Left renal pelvis (tissue), 4 donors: Measurements from ENCODE around the gene POLR2E. TPM values are rescaled to one million over a fixed set of nuclear protein-coding genes. Genes with fewer than 3 reads are reported as not detected.

Experiments
- DNase-seq, 4 donors: peaks; one replicate each; pipeline ENCODE4 v3.0.0-alpha.2; 2013; ENCODE audit warnings: low read depth in 4 of 4, low spot score in 3 of 4
- polyA plus RNA-seq, 4 donors: library from polyadenylated mRNA; unstranded; fragments of 120-200 nt; gene quantifications; one replicate each; pipeline ENCODE4 v1.2.1, GENCODE V29; 2013; ENCODE audit not compliant: insufficient read length in 4 of 4

POLR2E gene
- polyA plus RNA-seq, 4 donors, result 106 to 154 (median 145) TPM

DNA sequence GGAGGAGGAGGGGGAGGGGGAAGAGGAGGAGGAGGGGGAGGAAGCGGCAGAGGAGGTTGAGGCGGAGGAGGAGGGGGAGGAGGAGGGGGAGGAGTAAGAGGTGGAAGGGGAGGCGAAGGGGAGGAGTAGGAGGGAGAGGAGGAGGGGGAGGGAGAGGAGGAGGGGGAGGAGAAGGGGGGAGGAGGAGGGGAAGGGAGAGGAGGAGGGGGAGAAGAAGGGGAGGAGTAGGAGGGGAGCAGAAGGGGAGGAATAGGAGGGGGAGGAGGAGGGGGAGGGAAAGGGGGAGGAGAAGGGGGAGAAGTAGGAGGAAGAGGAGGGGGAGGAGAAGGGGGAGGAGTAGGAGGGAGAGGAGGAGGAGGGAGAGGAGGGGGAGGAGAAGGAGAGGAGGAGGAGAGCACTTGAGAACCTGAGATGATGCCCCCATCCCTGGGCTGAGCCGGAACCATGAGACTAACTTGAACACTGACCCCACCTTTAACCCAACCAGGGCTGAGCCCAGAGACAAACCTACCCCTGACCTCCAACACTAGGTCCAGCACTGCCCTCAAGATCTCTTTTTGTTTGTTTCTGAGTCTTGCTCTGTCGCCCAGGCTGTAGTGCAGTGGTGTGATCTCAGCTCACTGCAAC, 42.7 kb downstream of the POLR2E start:
- no peak for DNase-seq

DNA sequence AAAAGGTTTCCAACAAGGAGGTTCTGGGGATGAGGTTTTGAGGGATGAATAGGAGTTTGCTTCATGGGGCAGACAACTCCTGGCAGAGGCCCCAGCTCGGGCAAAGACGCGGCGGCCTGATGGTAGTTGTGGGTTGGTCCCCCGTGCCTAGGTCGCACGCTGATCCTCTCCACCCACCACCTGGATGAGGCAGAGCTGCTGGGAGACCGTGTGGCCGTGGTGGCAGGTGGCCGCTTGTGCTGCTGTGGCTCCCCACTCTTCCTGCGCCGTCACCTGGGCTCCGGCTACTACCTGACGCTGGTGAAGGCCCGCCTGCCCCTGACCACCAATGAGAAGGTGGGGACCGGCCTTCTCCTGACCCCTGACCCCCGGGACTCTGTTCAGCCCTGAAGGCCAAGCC, 43.4 kb downstream of the POLR2E start:
- no peak for DNase-seq

DNA sequence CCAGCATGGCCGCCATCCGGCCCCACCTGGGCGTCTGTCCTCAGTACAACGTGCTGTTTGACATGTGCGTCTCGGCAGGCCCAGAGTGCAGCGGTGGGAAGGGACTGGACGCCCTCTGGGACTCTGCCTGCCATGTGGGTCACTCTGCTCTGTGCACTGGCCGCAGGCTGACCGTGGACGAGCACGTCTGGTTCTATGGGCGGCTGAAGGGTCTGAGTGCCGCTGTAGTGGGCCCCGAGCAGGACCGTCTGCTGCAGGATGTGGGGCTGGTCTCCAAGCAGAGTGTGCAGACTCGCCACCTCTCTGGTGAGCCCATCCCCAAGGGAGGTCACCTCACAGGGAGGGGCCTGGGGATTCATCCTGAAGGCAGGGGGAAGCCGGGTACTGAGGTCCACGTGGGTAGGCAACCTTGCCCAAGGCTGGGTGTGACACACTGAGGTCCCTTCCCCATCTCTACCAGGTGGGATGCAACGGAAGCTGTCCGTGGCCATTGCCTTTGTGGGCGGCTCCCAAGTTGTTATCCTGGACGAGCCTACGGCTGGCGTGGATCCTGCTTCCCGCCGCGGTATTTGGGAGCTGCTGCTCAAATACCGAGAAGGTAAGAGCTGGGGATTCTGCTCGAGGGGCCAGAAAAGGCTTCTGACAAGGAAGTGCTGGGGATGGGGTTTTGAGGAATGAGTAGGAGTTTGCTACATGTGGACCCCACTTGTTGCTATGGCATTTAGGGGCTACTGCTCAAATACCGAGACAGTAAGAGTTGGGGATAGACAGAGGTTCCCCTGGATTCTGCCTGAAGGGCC, 44.0 kb downstream of the POLR2E start:
- no peak for DNase-seq

DNA sequence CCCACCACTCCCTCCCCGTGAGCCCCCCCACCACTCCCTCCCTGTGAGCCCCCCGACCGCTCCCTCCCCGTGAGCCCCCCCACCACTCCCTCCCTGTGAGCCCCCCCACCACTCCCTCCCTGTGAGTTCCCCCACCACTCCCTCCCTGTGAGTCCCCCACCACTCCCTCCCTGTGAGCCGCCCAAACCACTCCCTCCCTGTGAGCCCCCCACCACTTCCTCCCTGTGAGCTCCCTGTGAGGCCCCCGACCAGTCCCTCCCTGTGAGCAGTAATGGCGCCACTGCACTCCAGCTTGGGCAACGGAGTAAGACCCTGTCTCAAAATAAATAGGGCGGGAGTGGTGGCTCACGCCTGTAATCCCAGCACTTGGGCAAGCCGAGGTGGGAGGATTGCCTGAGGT, 45.4 kb downstream of the POLR2E start:
- DNase-seq, result no peak

DNA sequence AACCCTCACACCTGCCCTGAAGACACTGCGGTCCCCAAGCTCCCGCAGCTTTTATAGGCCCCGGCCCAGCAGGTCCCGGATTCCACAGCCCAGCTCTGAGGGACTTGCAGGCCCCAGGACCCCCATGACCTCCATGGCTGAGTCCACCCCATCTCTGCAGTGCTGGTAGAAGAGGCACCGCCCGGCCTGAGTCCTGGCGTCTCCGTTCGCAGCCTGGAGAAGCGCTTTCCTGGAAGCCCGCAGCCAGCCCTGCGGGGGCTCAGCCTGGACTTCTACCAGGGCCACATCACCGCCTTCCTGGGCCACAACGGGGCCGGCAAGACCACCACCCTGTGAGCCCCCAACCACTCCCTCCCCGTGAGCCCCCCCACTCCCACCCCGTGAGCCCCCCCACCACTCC, 46.1 kb downstream of the POLR2E start:
- no peak for DNase-seq

DNA sequence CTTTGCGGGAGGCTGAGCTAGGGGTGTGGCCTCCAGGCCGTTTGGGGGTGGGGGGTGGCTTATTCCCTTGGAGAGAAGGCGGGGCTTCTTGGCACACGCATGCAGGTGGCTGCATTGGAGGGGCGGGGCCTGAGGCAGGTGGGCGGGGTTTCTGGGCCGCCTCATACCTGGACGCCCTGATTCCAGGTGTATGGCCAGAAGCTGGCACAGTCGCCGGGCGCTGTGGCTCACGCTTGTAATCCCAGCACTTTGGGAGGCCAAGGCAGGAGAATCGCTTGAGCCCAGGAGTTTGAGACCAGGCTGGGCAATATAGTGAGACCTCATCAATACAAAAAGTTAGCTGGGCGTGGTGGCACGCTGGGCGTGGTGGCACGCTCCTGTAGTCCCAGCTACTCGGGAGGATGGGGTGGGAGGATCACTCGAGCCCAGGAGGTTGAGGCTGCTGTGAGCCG, 47.5 kb downstream of the POLR2E start:
- DNase-seq, result no peak

DNA sequence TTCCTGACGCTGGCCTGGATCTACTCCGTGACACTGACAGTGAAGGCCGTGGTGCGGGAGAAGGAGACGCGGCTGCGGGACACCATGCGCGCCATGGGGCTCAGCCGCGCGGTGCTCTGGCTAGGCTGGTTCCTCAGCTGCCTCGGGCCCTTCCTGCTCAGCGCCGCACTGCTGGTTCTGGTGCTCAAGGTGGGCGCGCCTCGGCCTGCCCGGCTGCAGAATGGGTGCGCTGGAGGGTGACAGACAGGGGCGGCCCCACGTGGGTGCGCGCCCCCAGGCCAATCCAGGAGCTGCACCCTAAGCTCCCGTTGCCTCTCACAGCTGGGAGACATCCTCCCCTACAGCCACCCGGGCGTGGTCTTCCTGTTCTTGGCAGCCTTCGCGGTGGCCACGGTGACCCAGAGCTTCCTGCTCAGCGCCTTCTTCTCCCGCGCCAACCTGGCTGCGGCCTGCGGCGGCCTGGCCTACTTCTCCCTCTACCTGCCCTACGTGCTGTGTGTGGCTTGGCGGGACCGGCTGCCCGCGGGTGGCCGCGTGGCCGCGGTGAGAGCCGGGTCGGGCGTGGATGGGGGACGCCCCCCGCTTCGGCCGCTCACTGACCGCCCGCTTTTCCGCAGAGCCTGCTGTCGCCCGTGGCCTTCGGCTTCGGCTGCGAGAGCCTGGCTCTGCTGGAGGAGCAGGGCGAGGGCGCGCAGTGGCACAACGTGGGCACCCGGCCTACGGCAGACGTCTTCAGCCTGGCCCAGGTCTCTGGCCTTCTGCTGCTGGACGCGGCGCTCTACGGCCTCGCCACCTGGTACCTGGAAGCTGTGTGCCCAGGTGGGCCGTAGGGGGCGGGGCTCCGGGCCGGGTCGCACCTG, 48.1 kb downstream of the POLR2E start:
- no peak for DNase-seq

DNA sequence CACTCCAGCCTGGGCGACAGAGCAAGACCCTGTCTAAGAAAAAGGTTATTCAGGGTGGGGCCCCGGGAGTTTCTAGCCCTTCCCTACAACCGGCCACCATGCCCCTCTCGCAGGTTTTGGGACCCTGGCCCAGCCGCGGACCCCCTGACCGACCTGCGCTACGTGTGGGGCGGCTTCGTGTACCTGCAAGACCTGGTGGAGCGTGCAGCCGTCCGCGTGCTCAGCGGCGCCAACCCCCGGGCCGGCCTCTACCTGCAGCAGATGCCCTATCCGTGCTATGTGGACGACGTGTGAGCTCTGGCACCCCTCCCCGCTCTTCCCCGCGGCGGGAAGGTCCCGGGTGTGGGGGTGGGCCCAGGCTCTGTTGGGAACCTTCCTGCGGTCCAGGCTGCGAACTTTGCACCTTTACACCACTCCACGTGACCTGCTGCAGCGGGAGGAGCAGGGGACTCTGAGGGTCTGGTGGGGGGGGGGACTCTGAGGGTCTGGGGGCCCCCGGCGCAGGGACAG, 49.0 kb downstream of the POLR2E start:
- DNase-seq, result no peak

DNA sequence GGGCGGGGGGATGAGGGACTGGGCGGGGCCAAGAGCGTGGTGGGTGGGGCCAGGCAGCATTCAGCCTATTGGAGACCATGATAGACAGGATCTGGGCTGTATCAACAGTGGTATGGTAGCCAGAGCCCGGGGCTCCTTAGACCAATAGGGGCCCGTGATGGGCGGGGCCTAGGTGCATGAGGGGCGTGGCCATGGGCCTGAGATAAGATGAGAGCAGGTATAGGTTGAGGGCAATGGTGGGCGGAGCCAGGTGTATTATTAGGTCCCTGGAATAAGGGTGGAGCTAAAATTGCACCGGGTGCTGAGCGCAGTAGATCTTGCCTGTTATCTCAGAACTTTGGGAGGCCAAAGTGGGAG, 50.0 kb downstream of the POLR2E start:
- no peak for DNase-seq

DNA sequence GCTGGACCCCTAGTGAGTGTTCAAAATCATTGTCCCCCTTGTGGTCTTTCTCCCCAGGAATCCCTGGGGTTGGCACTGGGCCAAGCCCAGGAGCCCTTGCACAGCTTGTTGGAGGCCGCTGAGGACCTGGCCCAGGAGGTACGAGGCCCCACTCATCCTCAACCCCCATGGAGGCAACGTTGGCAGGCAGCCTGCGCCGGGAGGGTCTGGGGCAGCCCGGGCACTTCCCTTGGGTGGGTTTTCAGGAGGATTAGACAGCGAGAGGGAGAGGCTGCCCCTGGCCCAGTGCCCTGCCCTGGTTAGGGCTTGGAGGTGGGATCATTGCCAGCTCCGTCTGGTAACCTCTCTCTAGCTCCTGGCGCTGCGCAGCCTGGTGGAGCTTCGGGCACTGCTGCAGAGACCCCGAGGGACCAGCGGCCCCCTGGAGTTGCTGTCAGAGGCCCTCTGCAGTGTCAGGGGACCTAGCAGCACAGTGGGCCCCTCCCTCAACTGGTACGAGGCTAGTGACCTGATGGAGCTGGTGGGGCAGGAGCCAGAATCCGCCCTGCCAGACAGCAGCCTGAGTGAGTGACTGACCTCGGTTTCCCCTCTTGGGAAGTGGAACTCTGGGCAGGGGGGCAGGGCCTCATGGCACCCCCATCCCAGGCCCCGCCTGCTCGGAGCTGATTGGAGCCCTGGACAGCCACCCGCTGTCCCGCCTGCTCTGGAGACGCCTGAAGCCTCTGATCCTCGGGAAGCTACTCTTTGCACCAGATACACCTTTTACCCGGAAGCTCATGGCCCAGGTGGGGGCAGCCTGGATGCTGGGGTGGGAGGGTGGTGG, 52.3 kb downstream of the POLR2E start:
- DNase-seq, result no peak

DNA sequence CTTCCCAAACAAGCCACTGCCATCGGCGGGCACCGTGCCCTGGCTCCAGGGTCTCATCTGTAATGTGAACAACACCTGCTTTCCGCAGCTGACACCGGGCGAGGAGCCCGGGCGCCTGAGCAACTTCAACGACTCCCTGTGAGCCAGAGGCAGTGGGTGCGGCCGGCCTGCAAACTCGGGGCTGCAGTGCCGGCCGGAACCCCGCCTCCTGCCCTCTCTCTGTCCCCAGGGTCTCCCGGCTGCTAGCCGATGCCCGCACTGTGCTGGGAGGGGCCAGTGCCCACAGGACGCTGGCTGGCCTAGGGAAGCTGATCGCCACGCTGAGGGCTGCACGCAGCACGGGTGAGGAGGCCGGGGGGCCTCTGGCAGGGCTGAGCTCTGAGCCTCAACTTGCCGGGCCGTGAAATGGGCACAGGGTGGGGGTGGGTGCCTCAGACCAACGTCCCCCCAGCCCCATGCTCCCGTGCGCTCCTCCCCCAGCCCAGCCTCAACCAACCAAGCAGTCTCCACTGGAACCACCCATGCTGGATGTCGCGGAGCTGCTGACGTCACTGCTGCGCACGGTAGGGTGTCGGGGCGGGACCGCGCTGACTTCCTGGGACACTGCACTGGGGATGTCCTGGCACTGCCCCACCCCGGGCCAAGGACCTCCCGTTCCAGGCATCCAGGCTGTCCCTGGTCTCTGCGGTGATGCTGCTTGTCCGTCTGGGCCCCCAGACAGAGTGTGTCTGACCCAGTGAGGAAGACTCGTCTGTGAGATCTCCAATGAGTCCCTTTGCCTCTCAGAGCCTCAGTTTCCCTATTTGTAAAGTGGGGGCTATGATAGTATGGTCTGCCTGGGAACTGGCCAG, 53.1 kb downstream of the POLR2E start:
- no peak for DNase-seq

DNA sequence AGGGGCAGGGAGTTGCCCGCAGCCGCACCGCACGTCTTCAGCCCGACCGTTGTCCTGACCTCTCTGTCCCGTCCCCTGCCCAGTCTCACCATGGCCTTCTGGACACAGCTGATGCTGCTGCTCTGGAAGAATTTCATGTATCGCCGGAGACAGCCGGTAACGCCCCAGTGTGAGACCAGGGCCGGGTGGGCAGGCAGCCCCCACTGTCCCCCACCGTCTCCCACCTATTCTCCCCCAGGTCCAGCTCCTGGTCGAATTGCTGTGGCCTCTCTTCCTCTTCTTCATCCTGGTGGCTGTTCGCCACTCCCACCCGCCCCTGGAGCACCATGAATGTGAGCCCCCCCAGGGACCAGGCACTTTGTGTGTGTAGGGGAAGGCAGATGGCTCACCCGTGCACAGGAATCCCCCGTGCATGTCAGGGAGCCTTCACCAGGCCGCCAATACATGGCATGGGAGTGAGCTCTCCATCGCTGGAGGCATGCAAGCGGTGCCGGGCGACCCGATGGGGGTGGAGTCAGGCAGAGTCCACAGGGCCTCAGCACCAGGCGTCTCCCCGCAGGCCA, 53.8 kb downstream of the POLR2E start:
- DNase-seq, result no peak

DNA sequence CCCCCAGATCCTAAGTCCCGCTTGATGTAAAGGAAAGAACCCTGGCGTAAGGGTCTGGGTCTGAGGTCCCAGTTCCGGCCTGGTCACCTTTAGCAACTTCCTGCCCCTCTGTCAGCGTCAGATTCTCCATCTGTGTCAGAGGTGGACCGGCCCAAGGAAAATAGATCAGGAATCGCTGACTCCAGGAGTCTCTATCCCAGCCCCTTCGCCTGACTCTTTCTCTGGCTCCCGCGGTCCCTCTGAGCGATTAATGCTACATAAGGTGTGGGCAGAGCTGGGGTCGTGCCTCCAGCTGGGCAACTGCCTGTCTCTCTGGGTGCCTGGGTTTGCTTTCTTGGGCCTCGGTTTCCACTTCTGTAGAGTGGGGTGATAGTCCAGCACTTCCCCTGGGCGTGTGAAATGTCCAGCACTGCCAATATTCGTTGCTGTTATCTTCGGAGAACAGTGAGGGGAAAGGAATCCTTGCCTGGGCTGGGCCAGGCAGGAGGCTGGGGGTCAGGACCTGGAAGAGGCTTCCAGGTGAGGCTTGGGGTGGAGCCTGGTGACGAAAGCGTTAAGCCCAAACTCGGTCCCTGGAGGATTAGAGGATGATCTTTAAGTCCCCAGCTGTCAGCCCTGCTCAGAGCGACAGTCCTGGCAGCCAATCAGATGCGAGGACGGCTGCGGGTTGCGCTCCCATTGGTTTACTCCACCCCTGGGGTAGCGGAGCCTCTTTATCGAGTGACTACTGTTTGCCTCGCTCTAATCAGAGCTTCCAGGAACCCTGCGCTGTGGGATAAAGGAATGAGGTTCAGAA, 54.5 kb downstream of the POLR2E start:
- peak in 3 of 4 donors; percentile 67 to 81 (median 70) for DNase-seq

DNA sequence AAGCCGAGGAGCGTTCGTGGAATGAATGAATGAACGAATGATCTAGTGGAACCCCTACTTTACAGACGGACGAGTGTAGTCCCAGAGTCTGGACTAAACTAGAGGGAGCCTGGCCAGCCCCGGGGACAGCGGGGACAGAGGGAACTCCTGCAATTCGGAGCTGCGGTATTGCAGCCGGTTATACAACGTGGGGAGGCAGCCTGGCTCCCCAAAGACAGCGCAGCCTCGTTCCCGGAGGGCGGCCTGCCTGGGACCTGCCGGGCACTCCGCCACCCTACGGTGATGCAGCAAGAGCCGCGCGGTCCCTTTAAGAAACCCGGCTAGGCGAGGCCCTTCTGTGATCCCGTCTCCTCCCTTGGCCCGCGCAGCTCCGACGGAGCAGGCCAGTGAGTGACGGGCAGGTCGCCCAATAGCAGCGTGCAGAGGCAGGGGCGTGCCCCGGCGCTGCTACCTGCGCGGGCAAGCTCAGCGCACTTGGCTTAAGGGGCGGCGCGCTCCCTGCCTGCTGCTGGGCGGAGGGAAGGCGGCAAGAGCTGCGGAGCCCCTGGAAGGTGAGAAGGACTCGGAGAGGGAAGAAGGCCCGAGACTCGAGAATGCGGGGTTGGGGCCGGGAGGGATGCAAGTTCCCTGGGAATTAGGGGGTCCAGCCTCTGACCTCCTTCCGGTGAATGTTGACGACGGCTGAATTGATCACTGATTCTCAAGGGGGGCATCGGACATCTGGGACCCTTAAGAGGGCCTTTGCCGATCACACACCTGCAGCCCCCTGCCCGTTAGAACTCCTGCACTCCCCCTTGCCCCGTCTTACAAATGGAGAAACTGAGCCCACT, 55.3 kb downstream of the POLR2E start, which contains the start of gene ABCA7:
TSS of gene ABCA7 (plus strand) at position 462 of the 830 bp plus-strand sequence. CDS start 1,255 bp downstream, outside the sequence.
- peak; percentile 91 to 96 (median 94) for DNase-seq

DNA sequence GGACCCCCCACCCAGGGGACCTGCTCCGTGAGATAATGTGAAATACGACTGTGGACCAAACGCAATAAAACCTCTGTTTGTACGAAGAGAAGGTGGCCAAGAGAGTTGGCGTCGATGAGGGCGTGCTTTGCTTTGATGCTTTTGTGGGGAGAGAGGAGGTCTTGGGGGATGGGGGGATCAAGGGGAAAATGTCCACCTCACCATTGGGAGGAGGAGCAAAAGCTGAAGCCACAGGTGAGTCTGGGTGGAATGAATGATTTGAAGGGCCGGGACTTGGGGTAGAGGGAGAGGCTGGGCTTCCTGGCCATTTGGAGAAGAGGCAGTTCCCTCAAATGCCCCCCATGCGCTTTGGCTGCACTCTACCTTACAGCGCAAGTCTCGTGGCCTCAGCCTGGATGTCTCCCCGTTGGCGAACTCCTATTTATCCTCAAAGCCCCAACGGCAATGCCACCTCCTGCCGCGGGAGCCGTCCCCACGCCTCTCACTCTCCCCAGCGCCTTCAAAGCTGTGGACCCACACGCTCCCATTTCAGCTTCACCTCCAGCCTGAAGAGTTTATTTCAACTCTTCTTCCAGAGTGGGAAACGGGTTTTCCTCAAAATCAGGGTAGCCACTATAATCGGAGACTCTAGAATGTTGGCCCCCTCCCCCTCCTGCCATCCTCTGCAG, 56.1 kb downstream of the POLR2E start:
- no peak for DNase-seq

DNA sequence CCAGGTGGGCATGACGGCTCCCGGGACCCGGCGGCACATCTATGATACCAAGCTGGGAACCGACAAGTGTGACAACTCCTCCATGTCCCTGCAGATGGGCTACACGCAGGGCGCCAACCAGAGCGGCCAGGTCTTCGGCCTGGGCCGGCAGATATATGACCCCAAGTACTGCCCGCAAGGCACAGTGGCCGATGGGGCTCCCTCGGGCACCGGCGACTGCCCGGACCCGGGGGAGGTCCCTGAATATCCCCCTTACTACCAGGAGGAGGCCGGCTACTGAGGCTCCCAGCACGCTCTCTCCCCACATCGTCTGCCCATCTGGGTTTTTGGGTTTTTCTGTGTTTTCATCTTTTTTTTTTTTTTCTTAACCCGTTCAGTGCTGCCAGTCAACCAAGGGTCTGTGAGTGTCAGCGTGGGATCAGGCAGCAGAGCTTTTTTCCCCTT, 57.5 kb downstream of the POLR2E start:
- no peak for DNase-seq
